Keratinocyte (primary cell): ENCODE measurements around the gene FASLG.

Source experiments
- EZH2 ChIP-seq: IDR thresholded peaks from one replicate; pipeline ENCODE4 v1.6.1; 2012; ENCODE audit warnings: inconsistent platforms, mild to moderate bottlenecking, low read length, moderate library complexity
- TF ChIP-seq, protein P1 (sequence below), 3 experiments: IDR thresholded peaks in 1 of 3; conservative IDR thresholded peaks in 1 of 3; optimal IDR thresholded peaks in 1 of 3; 2 replicates in 2 of 3; 3 replicates in 1 of 3; pipeline versions ENCODE3 to v1.5.1; 2011; ENCODE audit warnings: low read length in 3 of 3, mild to moderate bottlenecking in 3 of 3, moderate library complexity in 2 of 3, control low read depth in 1 of 3, inconsistent platforms in 1 of 3; ENCODE audit not compliant: insufficient read depth in 2 of 3; ENCODE audit errors: extremely low read depth in 1 of 3

DNA sequence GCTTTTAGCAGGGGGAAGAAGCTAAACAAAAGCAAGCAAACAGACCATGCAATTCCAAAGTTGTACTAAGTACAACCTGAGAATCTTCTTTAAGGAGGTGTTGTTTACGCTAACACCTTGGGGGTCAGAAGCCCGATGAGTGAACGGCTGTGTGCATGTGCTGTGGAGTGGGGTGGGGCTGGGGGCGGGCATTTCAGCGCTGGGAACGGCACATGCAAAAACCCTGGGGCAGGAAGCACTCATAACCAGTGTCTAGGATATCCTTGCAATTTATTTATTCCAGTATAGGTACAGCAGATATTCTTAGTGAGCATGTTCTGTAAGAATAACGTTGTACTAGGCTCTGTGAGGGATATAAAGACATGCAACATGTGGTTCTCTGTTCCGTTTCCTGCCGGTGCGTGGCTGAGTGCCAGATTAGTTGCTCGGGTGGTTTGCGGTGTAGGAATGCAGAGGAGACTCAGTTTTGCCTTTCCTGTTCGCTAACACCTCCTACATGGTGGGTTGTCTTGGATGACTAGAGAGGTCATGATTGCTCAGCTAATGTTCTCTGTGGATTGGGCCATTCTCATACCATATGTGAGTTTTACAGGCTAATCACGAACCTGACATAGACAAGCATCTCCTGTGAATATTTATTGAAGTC, 3.7 kb downstream of the FASLG start:
- TF ChIP-seq, protein P1, sequence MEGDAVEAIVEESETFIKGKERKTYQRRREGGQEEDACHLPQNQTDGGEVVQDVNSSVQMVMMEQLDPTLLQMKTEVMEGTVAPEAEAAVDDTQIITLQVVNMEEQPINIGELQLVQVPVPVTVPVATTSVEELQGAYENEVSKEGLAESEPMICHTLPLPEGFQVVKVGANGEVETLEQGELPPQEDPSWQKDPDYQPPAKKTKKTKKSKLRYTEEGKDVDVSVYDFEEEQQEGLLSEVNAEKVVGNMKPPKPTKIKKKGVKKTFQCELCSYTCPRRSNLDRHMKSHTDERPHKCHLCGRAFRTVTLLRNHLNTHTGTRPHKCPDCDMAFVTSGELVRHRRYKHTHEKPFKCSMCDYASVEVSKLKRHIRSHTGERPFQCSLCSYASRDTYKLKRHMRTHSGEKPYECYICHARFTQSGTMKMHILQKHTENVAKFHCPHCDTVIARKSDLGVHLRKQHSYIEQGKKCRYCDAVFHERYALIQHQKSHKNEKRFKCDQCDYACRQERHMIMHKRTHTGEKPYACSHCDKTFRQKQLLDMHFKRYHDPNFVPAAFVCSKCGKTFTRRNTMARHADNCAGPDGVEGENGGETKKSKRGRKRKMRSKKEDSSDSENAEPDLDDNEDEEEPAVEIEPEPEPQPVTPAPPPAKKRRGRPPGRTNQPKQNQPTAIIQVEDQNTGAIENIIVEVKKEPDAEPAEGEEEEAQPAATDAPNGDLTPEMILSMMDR (optimal IDR thresholded peaks at IDR 0.05 in 1 of 3, IDR thresholded peaks at IDR 0.05 in 1 of 3, conservative IDR thresholded peaks at IDR 0.05 in 1 of 3; ENCODE audit: extremely low read depth in 1 of 3, insufficient read depth in 2 of 3, low read length in 3 of 3): no peak
- TF ChIP-seq EZH2: no peak
